ENCODE measurements around the gene ARHGAP26.

The ARHGAP26 gene

GRCh38 chr5:143071927-143072326 lies 301.8 kb downstream of the ARHGAP26 start:
- no peak for TF ChIP-seq CTCF (IDR thresholded peaks at IDR 0.05)
- H3K36me3 ChIP-seq, result peaks cover 33% of the 10 kb centered on the region
- peaks cover 8 to 9% of the 10 kb centered on the region in 2 experiments for H3K4me1 ChIP-seq (ENCODE audit: control insufficient read depth in 1 of 2, insufficient read depth in 1 of 2, low read depth in 1 of 2, low read length in 1 of 2)
- no peak overlapping the region for H3K4me3 ChIP-seq (ENCODE audit: low read depth in 1 of 2, low read length in 1 of 2)
- no peaks in the 10 kb centered on the region for H3K27me3 ChIP-seq
- H3K27ac ChIP-seq, result no peak overlapping the region
- H3K9me3 ChIP-seq, result no peaks in the 10 kb centered on the region

GRCh38 chr5:143072734-143073133 lies 302.6 kb downstream of the ARHGAP26 start:
- no peaks in the 10 kb centered on the region for H3K27me3 ChIP-seq
- no peak overlapping the region for H3K4me3 ChIP-seq (ENCODE audit: low read depth in 1 of 2, low read length in 1 of 2)
- H3K4me1 ChIP-seq (ENCODE audit: control insufficient read depth in 1 of 2, insufficient read depth in 1 of 2, low read depth in 1 of 2, low read length in 1 of 2), result peaks cover under 1 to 1% of the 10 kb centered on the region in 2 experiments
- peaks cover 37% of the 10 kb centered on the region for H3K36me3 ChIP-seq
- no peak for TF ChIP-seq CTCF (IDR thresholded peaks at IDR 0.05)
- no peak overlapping the region for H3K27ac ChIP-seq
- no peaks in the 10 kb centered on the region for H3K9me3 ChIP-seq

GRCh38 chr5:143073766-143074165 lies 303.6 kb downstream of the ARHGAP26 start:
- H3K27ac ChIP-seq, result no peak overlapping the region
- no peak overlapping the region for H3K4me3 ChIP-seq (ENCODE audit: low read depth in 1 of 2, low read length in 1 of 2)
- no peaks in the 10 kb centered on the region for H3K9me3 ChIP-seq
- no peaks in the 10 kb centered on the region for H3K4me1 ChIP-seq (ENCODE audit: control insufficient read depth in 1 of 2, insufficient read depth in 1 of 2, low read depth in 1 of 2, low read length in 1 of 2)
- peaks cover 29% of the 10 kb centered on the region for H3K36me3 ChIP-seq
- no peak for TF ChIP-seq CTCF (IDR thresholded peaks at IDR 0.05)
- no peaks in the 10 kb centered on the region for H3K27me3 ChIP-seq

GRCh38 chr5:143074414-143074996 lies 304.3 kb downstream of the ARHGAP26 start:
- Histone ChIP-seq H3K27ac (no peak overlapping the region), H3K9me3 (no peaks in the 10 kb centered on the region), H3K4me3 (ENCODE audit: low read depth in 1 of 2, low read length in 1 of 2) (no peak overlapping the region), H3K27me3 (no peaks in the 10 kb centered on the region), H3K4me1 (ENCODE audit: control insufficient read depth in 1 of 2, insufficient read depth in 1 of 2, low read depth in 1 of 2, low read length in 1 of 2) (no peaks in the 10 kb centered on the region), H3K36me3 (peaks cover 26% of the 10 kb centered on the region)
- no peak for TF ChIP-seq CTCF (IDR thresholded peaks at IDR 0.05)

GRCh38 chr5:143076377-143076776 lies 306.2 kb downstream of the ARHGAP26 start:
- no peaks in the 10 kb centered on the region for H3K9me3 ChIP-seq
- peaks cover 21% of the 10 kb centered on the region for H3K36me3 ChIP-seq
- no peaks in the 10 kb centered on the region for H3K27me3 ChIP-seq
- H3K27ac ChIP-seq, result no peak overlapping the region
- TF ChIP-seq CTCF (IDR thresholded peaks at IDR 0.05), result no peak
- H3K4me1 ChIP-seq (ENCODE audit: control insufficient read depth in 1 of 2, insufficient read depth in 1 of 2, low read depth in 1 of 2, low read length in 1 of 2), result no peaks in the 10 kb centered on the region
- H3K4me3 ChIP-seq (ENCODE audit: low read depth in 1 of 2, low read length in 1 of 2), result no peak overlapping the region

All from neutrophil (primary cell).